Suppressor macrophage (primary cell): Measurements from ENCODE around the gene CNIH1.
A peak's percentile ranks its signal among the peaks of the same experiment; 100 is the strongest.
"Not testable (repeated sequence)": the region's sequence is repeated elsewhere in the genome, so short reads cannot be mapped to it uniquely, and the experiment has no call there.

Experiments used
- DNase-seq, 4 experiments: peaks; one replicate each; pipeline ENCODE4 v3.0.0-alpha.2; 2020 to 2022

Gene CNIH1

DNA sequence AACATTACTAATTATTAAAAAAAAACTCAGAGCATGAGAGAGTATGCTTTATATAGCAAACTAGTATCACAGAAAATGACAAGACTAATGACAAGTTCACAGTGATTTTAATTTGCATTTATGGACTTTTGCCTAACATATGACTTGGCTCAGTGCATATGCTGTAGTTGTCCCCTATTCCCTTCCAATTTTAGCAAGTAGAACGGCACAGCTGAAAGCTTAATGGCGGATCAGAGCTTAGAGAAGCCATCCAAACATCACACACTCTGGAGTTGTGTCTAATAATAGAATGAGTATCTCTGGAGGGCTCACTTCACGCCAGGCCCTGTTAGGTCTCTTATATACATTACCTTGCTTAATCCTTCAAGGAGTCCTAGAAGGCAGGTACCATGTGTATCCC is 13.3 kb downstream of the CNIH1 start:
- DNase-seq: no peak

DNA sequence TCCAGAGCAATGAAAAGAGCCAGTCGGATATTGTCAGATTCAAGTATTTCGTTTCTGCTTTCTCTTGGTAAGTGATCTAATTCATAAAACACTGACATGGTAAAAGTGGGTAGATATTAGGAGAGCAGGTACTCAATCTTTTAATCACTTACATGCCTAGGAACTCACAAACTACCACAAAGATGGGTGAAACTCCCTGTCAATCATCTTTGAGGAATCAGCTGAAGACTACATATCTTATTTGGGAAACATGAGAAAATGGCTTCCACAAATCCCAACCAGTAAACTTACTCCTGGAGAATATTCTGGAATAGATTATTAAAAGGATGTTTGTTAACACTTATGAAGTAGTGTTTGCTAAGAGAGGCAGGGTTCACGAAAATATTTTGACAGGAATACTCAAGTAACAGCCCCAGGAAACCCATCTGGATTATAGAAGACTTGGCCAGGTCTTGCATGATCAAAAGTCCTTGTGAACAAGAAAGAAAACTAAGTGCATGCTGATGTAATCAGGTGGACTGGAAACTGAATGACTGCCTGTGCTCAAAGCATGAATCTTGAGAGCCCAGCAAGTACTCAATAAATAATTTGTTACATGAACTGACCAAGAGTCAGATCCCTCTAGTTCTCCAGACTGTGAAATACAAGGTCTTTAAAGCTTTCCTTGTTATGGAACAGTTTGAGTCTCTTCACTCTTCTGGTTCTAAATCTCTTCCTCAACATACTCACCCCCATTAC is 15.5 kb downstream of the CNIH1 start:
- DNase-seq: no peak

DNA sequence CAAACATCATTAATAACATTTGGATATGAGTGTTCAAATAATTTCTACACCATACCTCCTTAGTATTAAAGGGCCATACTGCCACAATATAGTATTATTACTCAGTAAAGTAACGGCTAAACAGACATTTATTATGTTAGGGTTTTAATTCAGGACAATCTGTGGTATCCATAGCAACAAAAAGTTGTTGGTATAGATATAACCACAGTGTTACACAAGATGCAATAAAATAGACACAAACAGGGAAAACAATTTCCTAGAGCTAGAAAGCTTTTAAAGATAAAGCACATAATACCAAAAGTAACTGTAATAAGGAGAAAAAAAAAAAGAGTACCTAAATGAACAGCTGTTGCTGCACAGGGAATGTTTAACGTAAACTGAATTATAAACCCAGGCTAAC is 16.1 kb downstream of the CNIH1 start:
- DNase-seq: no peak

DNA sequence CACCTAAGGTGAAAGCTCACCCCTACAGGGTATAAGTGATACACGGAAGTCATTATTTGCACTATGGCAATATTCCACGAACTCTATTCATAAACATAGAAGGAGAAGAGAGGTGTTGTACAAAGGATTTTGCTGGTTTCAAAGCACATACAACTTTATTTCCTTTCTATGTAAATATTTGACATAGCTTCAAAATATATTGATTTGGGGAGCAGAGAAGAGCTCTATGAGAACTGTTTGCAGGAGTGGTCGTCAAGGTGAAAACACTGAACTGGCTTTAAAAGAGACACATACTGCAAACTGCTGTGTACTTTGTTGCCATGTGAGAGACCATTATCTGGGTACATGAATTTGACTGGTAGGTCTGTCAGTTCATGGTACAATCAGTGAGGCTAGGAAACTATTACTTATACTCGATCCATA is 16.7 kb downstream of the CNIH1 start:
- DNase-seq: no peak

DNA sequence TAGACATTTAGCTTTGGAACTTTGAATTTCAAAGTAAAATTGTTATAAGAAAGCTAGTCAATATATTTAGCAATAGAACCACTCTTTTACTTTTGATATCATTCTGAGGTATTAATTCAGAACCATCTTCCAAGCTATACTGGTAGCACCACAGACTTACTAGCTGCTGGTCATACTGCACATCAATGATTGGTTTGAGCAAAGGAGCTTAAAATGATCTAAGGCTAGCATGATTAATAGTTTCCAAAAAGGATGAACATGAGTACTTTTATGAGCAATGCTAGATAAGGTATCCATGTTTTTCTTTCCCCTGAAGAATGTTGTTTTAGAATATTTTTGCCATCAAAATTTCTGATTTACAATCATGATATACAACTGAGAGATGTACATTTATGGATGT is 17.2 kb downstream of the CNIH1 start:
- no peak for DNase-seq

DNA sequence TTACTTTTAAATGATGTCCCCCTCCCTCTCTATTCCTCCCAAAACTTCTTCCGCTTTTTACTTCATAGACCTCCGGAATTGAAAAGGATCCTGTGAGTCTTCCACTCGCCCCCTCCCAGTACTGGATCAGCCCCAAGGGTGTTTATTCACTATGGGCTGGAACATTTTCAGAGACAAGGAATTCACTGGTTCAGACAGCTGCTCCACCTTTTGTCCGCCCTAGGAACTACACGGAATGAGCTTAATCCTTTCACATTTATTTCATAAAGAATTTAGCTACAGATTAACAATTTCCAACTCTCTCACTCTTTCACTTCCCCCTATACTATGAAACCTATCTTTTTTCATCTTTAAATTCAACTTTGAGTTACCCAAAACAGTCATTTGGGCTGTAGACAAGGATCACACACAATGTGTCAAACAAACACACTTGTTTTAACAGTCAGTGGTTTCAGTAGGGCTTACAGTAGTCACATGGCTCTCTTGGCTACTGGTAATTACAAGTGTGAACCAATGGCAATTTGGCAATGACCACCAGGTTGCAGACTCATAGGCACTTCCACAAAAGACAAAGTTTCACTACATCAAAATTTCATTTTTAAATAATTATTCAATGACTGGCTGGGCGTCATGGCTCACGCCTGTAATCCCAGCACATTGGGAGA is 20.6 kb downstream of the CNIH1 start:
- peak; percentile 28 to 51 (median 38) for DNase-seq

DNA sequence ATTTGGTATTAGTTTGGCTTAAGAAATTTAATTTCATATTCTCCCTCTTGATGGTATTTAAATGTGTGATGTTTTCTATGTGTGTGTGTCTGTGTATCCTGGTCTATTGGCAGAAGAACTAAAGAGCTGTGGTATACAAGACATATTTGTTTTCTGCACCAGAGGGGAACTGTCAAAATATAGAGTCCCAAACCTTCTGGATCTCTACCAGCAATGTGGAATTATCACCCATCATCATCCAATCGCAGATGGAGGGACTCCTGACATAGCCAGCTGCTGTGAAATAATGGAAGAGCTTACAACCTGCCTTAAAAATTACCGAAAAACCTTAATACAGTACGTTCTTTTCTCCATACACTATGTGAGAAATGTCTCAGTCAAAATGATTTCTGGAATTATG is 29.8 kb downstream of the CNIH1 start:
- no peak for DNase-seq

DNA sequence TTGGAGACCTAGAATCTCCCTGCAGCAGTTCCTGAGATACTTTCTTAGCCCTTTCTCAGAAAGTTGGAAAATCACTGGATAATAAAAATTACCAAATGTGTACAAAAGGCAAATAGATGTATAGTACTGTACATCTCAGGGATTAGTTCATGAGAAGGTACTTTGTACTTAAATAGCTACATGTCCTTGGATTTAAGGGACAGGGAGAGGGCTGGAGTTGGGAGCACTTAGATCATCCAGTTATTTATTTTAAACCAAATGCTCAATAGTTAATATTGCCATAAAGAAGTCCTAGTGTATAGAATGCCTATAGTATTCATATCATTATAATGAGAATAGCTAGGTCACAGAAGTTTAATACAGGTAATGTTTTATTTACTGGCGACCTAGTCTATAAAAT is 31.0 kb downstream of the CNIH1 start:
- no peak for DNase-seq

DNA sequence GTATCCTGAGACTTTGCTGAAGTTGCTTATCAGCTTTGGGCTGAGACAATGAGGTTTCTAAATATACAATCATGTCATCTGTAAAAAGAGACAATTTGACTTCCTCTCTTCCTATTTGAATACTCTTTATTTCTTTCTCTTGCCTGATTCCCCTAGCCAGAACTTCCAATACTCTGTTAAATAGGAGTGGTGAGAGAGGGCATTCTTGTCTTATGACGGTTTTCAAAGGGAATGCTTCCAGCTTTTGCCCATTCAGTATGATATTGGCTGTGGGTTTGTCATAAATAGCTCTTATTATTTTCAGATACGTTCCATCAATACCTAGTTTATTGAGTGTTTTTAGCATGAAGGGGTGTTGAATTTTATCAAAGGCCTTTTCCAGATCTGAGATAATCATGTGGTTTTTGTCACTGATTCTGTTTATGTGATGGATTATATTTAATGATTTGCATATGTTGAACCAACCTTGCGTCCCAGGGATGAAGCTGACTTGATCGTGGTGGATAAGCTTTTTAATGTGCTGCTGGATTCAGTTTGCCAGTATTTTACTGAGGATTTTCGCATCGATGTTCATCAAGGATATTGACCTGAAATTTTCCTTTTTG is 37.7 kb downstream of the CNIH1 start:
- DNase-seq: not testable (repeated sequence)

DNA sequence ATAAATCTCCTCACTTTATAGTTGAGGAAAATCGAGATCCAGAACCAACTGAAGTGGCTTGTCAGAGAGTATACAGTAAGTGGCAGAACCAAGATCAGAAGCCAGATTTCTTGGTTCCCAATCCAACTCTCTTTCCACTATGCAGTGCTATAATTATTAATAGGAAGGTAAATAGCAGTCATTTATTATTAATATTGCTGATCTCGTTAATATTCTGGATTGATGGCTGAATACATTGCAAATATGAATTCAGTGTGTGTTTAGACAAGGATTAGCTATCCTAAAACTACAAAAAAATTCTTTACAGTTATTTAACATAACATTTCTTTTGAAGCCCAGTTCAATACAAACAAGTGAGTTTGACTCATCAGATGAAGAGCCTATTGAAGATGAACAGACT is 41.6 kb downstream of the CNIH1 start:
- DNase-seq: no peak

DNA sequence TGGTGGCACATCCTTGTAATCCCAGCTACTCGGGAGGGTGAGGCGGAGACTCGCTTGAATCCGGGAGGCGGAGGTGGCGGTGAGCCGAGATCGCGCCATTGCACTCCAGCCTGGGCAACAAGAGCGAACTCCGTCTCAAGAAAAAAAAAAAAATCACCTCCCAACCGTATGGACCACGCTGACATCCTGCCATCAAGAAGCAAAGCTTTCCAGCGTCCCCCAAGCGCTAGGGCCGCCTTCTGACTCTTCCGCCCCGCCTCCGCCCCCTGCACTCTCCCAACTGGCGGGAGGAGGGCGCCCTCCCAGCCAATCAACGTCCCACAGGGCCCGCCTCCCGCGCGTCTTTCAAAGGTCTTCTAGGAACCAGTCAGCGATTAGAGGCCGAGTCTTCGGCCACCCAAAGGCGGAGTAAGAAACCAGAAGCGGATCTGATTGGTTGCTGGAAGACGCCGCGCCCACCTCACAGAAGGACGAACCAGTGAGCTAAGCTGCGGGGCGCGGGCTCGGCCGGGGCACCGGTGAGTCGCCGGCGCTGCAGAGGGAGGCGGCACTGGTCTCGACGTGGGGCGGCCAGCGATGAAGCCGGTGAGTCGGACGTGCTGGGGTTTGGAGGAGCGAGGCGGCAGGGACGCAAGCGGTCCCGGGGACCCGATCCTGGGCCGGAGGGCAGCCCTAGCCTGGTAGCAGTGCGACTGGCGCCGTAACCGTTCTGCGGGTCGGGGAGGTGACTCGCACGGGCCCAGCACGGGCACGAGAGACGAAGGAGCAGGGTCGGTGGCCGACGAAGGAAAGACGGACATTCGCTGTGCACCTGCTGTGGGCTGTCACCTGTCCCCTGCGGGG is 44.5 kb downstream of the CNIH1 start, which contains the start of gene CDKN3:
Gene CDKN3, plus strand, starts transcription at position 515 of the 843 bp plus-strand sequence. Its CDS starts 62 bp downstream, at position 577.
- peak; percentile 98 to 100 (median 99) for DNase-seq

DNA sequence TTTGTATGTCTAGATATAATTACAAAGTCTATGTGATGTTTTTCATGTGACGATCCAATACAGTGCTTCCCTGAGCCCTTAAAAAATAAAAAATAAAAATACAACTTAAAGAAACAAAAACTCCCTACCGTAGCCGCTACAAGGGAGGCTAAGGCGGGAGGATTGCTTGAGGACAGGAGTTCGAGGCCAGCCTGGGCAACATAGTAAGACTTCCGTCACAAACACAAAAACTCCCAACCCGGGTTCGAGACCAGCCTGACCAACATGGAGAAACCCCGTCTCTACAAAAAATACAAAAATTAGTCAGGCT is 45.0 kb downstream of the CNIH1 start:
- DNase-seq: no peak

DNA sequence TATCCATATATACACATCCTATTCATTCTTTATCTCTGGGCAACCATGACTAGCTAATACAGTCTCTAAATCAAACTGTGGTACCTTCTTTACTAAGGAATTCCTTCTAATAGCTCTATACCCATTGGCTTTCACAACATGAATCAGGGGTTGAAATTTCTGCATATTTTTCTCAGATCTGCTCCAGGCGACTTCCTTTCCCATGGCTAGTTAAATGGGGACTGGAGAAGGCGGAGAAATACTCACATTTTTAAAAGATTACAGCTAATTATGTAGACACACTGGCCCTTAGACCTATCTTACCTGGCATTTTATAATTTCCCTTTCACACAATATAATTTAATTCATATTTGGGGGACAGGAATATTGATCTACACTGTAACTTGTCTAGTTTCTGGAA is 45.5 kb downstream of the CNIH1 start:
- no peak for DNase-seq

DNA sequence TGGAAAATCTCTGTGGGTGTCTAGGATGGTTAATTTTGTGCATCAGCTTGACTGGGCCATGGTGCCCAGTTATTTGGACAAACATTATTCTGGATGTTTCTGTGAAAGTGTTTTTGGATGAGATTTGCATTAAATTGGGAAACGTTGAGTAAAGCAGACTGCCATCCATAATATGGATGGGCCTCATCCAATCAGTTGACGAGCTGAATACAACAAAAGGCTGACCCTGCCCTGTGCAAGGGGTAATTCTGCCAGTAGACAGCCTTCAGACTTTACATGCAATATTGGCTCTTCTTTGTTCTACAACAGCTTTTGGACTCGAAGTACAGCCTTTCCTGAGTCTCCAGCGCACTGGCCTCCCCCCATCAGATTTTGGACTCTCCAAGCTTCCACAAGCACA is 45.9 kb downstream of the CNIH1 start:
- DNase-seq: no peak

DNA sequence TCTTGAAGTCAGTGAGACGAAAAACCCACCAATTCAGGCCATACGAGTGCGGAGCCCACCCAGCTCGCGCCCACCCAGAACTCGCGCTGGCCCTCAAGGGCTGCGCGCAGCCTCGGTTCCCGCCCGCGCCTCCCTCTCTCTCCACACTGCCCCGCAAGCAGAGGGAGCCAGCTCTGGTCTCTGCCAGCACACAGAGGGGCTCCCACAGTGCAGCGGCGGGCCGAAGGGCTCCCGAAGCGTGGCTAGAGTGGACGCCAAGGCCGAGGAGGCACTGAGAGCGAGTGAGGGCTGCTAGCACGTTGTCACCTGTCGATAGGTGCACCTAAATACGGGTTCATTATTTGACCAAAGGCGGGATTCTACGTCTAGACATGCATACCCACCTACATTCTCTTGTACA is 46.6 kb downstream of the CNIH1 start:
- no peak for DNase-seq

DNA sequence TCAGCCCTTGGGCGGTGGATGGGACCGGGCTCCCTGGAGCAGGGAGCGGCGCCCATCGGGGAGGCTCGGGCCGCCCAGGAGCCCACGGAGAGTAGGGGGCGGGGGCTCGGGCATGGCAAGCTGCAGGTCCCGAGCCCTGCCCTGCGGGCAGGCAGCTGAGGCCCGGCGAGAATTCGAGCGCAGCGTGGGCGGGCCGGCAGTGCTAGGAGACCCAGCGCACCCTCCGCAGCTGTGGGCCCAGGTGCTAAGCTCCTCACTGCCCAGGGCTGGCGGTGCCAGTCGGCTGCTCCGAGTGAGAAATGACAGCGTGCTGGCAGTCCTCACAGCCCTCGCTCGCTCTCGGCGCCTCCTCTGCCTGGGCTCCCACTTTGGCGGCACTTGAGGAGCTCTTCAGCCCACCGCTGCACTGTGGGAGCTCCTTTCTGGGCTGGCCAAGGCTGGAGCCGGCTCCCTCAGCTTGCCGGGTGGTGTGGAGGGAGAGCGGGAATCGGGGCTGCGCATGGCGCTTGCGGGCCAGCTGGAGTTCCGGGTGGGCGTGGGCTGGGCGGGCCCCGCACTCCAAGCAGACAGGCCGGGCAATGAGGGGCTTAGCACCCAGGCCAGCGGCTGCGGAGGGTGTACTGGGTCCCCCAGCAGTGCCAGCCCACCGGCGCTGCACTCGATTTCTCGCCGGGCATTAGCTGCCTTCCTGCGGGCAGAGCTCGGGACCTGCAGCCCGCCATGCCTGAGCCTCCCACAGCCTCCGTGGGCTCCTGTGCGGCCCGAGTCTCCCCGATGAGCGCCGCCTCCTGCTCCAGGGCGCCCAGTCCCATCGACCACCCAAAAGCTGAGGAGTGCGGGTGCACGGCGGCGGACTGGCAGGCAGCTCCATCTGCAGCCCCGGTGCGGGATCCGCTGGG is 47.9 kb downstream of the CNIH1 start:
- not testable (repeated sequence) for DNase-seq

DNA sequence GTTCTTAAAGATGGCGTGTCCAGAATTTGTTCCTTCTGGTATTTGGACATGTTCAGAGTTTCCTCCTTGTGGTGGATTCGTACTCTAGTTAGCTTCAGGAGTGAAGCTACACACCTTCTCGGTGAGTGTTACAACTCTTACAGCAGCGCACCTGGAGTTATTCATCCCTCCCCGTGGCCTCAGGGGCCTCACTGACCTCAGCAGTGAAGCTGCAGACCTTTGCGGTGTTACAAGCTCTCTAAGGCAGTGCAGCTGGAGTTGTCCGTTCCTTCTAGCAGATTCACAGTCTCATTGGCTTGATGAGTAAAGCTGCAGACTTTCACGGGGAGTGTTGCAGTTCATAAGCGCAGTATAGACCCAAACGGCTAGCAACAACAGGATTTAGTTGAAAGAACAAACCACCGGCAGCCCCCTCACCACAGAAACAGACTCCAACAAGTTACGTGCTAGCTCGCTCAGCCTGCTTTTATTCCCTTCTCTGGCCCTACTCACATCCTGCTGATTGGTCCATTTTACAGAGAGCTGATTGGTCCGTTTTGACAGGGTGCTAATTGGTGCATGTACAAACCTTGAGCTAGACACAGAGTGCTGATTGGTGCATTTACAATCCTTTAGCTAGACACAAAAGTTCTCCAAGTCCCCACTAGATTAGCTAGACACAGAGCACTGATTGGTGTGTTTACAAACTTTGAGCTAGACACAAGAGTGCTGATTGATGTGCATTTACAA is 48.9 kb downstream of the CNIH1 start:
- no peak for DNase-seq

DNA sequence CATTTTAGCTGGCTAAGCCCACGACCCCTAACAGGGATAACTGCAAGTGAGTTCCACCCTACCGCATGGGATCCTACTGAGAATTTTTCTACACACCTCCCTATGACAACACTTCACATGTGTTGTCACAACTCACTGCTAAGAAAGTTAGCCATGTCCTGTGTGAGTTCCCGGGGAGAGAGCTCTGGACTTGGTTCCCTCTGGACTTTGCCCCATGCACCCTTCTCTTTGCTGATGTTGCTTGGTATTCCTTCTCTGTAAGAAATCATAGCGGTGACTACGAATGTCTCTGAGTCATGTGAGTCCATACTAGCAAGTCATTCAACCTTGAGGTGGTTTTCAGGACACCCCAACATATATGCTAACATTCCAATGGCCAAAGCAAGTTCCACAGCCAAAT is 53.8 kb downstream of the CNIH1 start:
- DNase-seq: no peak

DNA sequence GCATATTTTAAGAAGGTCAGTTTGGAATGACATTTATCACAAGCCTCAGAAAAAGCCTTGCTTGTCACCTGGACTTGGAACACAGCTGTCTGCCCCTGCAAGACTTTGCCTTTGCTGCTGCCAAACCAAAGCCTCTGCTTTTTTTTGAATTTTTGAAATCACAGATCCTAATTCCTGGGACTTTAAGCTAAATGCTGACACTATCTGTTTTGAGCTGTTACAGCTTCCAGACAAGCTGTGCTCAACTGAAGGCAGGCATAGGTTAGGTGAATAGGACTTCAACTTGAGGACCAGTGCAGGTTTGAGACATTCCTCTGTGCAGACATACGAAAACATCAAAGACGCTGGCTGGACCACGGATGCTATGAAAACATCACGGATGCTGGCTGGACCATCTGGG is 55.6 kb downstream of the CNIH1 start:
- no peak for DNase-seq

DNA sequence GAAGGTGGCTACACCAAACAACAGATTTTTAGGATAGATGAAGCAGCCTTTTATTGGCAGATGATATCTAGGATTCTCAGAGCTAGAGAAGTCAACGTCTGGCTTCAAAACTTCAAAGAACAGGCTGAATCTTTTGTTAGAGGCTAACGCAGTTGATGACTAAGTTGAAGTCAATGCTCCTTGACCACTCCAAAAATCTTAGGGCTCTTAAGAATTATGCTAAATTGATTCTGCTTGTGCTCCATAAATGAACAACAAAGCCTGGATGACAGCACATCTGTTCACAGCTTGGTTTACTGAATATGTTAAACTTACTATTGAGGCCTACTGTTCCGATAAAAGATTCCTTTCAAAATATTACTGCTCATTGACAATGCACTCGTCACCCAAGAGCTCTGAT is 57.3 kb downstream of the CNIH1 start:
- DNase-seq: no peak

DNA sequence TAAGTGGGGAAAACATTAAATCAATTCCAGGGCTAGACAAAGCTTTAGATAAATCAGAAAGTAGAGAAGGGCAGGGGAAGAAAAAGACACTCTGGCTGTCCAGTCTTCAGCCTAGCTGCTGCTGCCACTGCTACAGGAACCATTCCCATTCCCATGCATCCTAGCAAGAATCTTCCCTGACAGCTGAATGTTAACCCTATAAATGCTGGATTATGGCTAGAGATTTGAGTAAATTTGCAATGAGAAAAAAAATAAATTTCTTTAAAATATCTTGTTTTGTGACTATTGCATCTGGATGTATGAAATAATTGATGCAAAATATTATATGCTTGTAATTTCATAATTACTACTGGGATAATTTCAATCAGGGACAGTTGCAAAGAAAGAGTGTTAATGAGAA is 59.4 kb downstream of the CNIH1 start:
- no peak for DNase-seq
